MCF 10A (cell line): ENCODE data around the gene TMEM52B. TPM values are rescaled to one million over a fixed set of nuclear protein-coding genes. Genes with fewer than 3 reads are reported as not detected.
A peak's percentile ranks its signal among the peaks of the same experiment; 100 is the strongest.

Source experiments
- BruUV-seq: library from RNA; stranded (reverse); fragments of 400-500 nt; replicated peaks from 2 replicates; lab custom pipeline; 2021; lab: Mats Ljungman, UMichigan
- CTCF ChIA-PET: fragments of 300-600 bp; sonication (Branson Sonifier 250); formaldehyde crosslinking; extraction: SDS; loops from one replicate; lab custom pipeline; 2021; ENCODE audit warnings: antibody characterized with exemption, inconsistent platforms; lab: Yijun Ruan, JAX
- POLR2A ChIA-PET: fragments of 300-600, 350-650 bp; sonication (Branson Sonifier 250); formaldehyde crosslinking; extraction: SDS; loops from one replicate; lab custom pipeline; 2020; ENCODE audit warnings: antibody characterized with exemption, inconsistent platforms; lab: Yijun Ruan, JAX
- DNase-seq: peaks from one replicate; pipeline ENCODE4 v3.0.0-alpha.2; 2018; ENCODE audit not compliant: unreplicated experiment
- H3K27ac Mint-ChIP-seq: one replicate; pipeline ENCODE4 v1.8.0; 2022; ENCODE audit warnings: mild to moderate bottlenecking, low read depth, mixed read lengths; ENCODE audit not compliant: unreplicated experiment
- H3K27me3 Mint-ChIP-seq: one replicate; pipeline ENCODE4 v1.8.0; 2022; ENCODE audit warnings: mixed read lengths; ENCODE audit not compliant: insufficient read depth, unreplicated experiment
- H3K36me3 Mint-ChIP-seq: one replicate; pipeline ENCODE4 v1.8.0; 2022; ENCODE audit warnings: mild to moderate bottlenecking, moderate library complexity, mixed read lengths; ENCODE audit not compliant: insufficient read depth, unreplicated experiment
- H3K4me1 Mint-ChIP-seq: one replicate; pipeline ENCODE4 v1.8.0; 2022; ENCODE audit warnings: mixed read lengths; ENCODE audit not compliant: insufficient read depth, unreplicated experiment
- H3K4me3 Mint-ChIP-seq: one replicate; pipeline ENCODE4 v1.8.0; 2022; ENCODE audit warnings: mild to moderate bottlenecking, moderate library complexity, mixed read lengths; ENCODE audit not compliant: unreplicated experiment
- H3K9me3 Mint-ChIP-seq: one replicate; pipeline ENCODE4 v1.8.0; 2022; ENCODE audit warnings: mixed read lengths; ENCODE audit not compliant: unreplicated experiment
- CTCF ChIP-seq: fragments of 200-600 bp; IDR thresholded peaks from one replicate; pipeline ENCODE4 v1.8.0; 2022; ENCODE audit warnings: antibody characterized with exemption, mild to moderate bottlenecking; ENCODE audit not compliant: unreplicated experiment
- intact Hi-C: fragments of 100-400 bp; cut with micrococcal nuclease; formaldehyde crosslinking; loops from 2 replicates; pipeline ENCODE4 v1.14.1; 2022
- total RNA-seq: library from RNA; stranded (reverse); gene quantifications from 2 replicates; pipeline ENCODE4 v1.2.3, GENCODE V29; 2022

The TMEM52B gene
- total RNA-seq, 1 experiment from 2014 or later = not detected

GRCh38 chr12:10132850-10133370 is 45.9 kb upstream of the TMEM52B start:
- no peaks in the 10 kb centered on the region for H3K27me3 Mint-ChIP-seq
- no peak for DNase-seq
- intact Hi-C loops = no loop called here
- H3K4me1 Mint-ChIP-seq = no peaks in the 10 kb centered on the region
- ChIA-PET POLR2A (interaction anchor here (0.6 to 1.9 kb wide), 9 partner anchors 10 to 238 kb away, joined by 3 to 5 read pairs (median 3); no protein-coding TSS in a partner anchor), CTCF (interaction anchor here (0.5 to 2.8 kb wide), 11 partner anchors 11 to 1179 kb away, joined by 3 to 11 read pairs (median 4); no protein-coding TSS in a partner anchor)
- TF ChIP-seq CTCF = no peak
- H3K4me3 Mint-ChIP-seq = no peak overlapping the region
- H3K27ac Mint-ChIP-seq = no peak overlapping the region
- no peaks in the 10 kb centered on the region for H3K9me3 Mint-ChIP-seq
- no peaks in the 10 kb centered on the region for H3K36me3 Mint-ChIP-seq
- no TSS peak for BruUV-seq

GRCh38 chr12:10135126-10135525 is 43.7 kb upstream of the TMEM52B start:
- ChIA-PET POLR2A (interaction anchor here (0.6 kb wide), 1 partner anchor 77 kb away, joined by 3 read pairs; no protein-coding TSS in a partner anchor), CTCF (interaction anchor here (0.6 to 2.9 kb wide), 7 partner anchors 18 to 385 kb away, joined by 3 to 21 read pairs (median 3); no protein-coding TSS in a partner anchor)
- Mint-ChIP-seq H3K27ac (no peak overlapping the region), H3K36me3 (no peaks in the 10 kb centered on the region), H3K4me3 (no peak overlapping the region), H3K27me3 (no peaks in the 10 kb centered on the region), H3K4me1 (no peaks in the 10 kb centered on the region), H3K9me3 (no peaks in the 10 kb centered on the region)
- no peak for DNase-seq
- no TSS peak for BruUV-seq
- no peak for TF ChIP-seq CTCF
- intact Hi-C loops = no loop called here

- intact Hi-C loops = no loop called here
- peak; percentile 65 for DNase-seq
- Mint-ChIP-seq H3K9me3 (no peaks in the 10 kb centered on the region), H3K4me1 (no peaks in the 10 kb centered on the region), H3K36me3 (no peaks in the 10 kb centered on the region), H3K4me3 (no peak overlapping the region), H3K27ac (no peak overlapping the region), H3K27me3 (no peaks in the 10 kb centered on the region)
- no TSS peak for BruUV-seq
- ChIA-PET POLR2A (interaction anchor here (0.6 to 0.7 kb wide), 3 partner anchors 14 to 391 kb away, joined by 3 to 4 read pairs (median 3); no protein-coding TSS in a partner anchor), CTCF (interaction anchor here (0.6 to 2.9 kb wide), 14 partner anchors 16 to 387 kb away, joined by 3 to 21 read pairs (median 4); partner anchors contain the start of genes CLEC12B and CLEC9A)
- TF ChIP-seq CTCF = no peak
Observed at GRCh38 chr12:10136637-10137205, 42.1 kb upstream of the TMEM52B start.

- peak; percentile 72 for DNase-seq
- no peaks in the 10 kb centered on the region for H3K4me1 Mint-ChIP-seq
- intact Hi-C loops = loop anchor here (1.0 to 5.0 kb wide), 5 partner anchors 107 to 391 kb away; partner anchors contain the start of gene CLEC12B
- H3K27me3 Mint-ChIP-seq = no peaks in the 10 kb centered on the region
- TF ChIP-seq CTCF = peak; percentile 69
- no peaks in the 10 kb centered on the region for H3K9me3 Mint-ChIP-seq
- no TSS peak for BruUV-seq
- H3K27ac Mint-ChIP-seq = no peak overlapping the region
- H3K4me3 Mint-ChIP-seq = no peak overlapping the region
- POLR2A ChIA-PET = interaction anchor here (0.5 to 1.5 kb wide), 9 partner anchors 9 to 390 kb away, joined by 3 to 8 read pairs (median 3); partner anchors contain the start of genes CLEC12B and CLEC7A
- CTCF ChIA-PET = interaction anchor here (0.6 to 6.2 kb wide), 44 partner anchors 8 to 806 kb away, joined by 3 to 134 read pairs (median 5); partner anchors contain the start of genes CLEC12B and CLEC9A
- H3K36me3 Mint-ChIP-seq = no peaks in the 10 kb centered on the region
Observed at GRCh38 chr12:10140001-10140400, 38.8 kb upstream of the TMEM52B start.
